Stimulated activated CD4-positive, alpha-beta T cell treated with anti-CD3 and anti-CD28 coated beads, Interleukin-4, amount 100 ng/mL, for 48 hours (primary cell): Measurements from ENCODE around the gene RNF144B.

ENCODE experiments used
- DNase-seq, 2 donors: peaks; one replicate each; pipeline ENCODE4 v3.0.0-alpha.2; 2020; ENCODE audit warnings: low read depth in 2 of 2

The RNF144B gene

DNA sequence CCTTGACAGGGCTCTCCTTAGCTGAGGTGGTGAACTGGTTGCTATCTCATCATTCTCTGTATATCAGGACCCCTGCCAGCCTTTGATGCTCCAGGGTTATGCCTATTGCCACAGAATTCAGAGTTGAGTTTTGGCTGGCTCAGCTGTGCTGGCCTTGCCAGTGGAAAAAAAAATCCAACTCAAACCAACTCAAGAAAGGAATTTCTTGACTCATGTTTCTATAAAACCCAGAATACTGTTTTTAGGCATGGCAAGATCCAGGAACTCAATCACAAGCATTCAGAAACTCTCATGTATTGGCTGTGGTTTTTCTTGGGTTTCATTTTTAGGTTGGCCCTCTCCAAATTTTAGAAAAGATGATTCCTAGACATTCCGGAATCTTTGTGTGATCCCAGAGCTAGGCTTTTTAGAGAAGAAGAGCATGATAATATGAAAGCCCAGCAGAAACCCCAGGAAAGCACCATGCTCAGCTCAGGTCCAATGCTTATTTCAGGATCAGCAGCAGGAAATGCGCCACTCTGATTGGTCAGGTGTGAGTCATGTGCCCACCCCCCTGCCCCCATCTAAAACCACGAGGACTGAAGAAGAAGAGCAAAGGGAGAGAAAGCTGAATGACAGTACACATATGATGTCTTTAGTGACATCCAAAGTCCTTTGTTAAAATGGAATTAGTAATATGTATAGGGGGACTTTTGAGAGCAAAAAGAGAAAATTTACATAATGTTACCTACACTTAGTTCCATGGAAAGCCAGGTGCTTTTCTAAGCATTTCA is 122.9 kb downstream of the RNF144B start:
- peak; percentile 32 to 49 for DNase-seq

DNA sequence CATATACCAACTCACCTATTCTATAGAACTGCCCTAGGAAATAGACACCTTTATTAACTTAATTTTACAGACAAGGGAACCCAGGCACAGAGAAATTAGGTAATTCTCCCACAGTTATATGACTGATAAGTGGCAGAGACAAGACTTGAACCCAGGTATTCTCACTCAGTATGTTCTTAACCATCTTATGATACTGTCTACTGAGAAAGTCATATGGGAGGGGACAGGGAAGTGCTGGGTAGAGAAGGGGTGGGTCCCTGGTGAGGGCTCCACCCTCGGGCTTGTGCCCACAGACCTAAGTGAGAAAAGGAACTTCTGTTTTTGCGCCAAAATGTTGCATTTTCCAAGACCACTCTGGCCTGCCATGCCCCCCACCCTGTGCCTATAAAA is 123.5 kb downstream of the RNF144B start:
- no peak for DNase-seq

DNA sequence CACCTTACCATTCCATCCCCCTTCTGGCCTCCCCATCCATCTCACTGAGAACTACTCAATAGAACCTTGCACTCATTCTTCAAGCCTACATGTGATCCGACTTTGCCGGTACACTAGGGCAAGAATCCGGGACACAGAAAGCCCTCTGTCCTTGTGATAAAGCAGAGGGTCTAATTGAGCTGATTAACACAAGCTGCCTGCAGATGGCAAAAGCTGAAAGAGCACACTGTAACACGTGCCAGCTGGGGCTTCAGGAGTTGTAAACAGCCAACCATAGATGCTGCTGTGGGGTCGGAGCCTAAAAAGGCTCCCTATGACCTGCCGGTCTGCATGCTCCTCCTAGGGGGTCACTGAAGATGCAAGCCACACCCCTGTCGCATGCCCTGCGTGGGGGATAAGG is 124.1 kb downstream of the RNF144B start:
- no peak for DNase-seq

DNA sequence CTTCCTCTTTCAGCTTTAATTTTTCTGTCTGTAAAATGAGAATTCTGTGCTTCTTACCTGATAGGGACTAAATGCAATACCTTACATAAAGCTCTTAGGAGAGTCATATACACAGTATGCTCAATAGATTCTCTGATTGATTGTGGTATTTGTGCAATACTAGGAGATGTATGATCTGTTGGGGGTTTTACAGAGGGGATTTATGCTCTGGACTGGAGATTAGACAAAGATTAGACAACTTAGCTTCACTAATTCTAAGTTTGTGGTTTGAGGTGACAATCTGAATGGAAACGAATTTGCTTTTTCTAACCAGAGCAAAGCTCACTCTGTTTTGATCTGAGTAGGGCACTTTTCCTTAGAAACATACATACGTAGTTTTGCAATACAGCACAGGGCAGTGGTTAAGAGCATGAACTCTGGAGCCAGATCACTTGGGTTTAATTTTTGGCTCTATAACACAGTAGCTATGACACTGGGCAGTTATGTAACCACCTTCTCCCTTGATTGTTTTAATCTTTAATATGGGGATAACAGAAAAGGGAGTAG is 126.2 kb downstream of the RNF144B start:
- no peak for DNase-seq

DNA sequence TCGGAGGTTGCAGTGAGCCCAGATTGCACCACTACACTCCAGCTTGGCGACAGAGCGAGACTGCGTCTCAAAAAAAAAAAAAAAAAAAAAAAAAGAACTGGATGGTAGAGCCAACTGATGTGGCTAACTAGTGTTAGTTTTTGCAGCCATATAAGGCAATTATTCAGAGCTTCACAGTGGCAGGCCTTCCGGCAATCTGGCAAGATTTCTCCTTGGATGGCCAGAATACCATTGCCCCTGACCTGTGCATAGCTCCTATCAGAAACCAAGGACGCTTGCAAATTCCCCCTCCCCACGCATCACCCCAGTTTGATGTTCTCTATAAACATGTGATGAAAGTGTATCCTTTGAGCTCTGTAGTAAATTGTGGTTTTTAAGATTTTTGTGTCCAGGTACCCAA is 127.0 kb downstream of the RNF144B start:
- no peak for DNase-seq

DNA sequence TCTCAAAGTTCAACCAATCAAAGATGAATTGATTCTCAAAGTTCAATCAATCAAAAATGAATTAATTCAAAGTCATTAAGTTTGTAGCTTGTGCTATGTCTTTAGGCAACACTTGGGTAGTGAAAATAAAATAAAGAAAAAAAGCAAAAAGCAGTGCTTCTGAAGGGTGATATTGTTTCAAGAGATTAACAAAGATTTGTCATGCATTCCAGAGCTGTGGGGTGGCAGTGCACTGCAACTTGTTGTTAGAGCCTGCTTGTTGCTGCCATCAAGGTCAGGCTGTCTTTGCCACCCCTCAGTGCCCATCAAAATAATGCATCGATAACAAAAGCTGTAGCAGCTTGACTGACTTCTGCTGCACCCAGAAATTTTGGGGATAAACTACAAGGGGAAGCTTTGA is 128.6 kb downstream of the RNF144B start:
- DNase-seq = no peak
